ENCODE results near the gene PRKCB.
"Not testable (repeated sequence)": the region's sequence is repeated elsewhere in the genome, so short reads cannot be mapped to it uniquely, and the experiment has no call there.

PRKCB gene

GRCh38 chr16:24108090-24108489 lies 272.3 kb downstream of the PRKCB start:
- DNase-seq, result not testable (repeated sequence)

DNA sequence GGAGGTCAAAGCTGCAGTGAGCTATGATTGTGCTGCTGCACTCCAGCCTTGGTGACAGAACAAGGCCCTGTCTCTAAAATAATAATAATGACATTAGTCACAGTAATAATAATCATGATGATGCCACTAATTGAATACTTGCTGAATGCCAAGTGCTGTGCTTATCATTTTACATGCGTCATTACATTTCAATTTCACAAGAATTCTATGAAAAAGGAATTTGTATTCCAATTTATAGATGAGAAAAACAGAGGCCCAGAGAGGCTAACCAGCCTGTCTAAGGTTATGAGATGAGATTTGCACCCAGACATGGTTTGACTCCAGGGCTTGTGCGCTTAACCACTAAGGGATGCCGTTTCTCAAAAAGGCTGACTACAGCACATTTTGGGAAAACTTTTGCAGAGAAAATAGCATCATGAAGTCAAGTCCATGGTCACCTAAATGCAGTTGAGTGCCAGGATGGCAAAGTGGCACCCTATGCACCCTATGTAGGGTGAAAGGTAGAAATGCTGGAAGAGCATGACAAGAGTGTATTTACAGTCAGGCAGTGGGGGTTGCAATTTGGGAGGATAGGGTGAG lies 276.0 kb downstream of the PRKCB start:
- no peak for DNase-seq

DNA sequence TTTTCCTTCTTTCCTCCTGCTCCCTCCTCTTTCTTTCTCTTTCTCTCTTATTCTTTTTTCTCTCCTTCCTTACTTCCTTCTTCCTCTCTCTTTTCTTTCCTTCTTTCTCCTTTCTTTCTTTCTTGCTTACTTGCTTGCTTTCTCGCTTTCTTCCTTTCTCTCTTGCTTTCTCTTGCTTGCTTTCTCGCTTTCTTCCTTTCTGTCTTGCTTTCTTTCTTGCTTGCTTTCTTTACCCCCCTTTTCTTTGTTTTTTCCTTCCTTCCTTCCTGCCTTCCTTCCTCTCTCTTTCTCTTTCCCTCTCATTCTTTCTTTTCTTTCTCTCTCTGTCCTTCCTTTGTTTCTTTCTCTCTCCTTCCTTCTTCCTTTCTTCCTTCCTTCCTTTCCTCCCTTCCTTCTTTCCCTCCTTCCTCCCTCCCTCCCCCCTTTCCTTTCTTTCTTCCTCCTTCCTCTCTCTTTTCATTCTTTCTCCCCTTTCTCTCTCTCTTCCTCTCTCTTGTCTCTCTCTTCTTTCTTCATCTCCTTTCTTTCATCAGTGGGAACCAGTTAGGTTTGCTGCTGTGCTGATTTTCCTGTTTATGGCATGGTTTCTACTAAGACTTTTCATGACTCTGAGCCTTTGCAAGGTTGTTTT lies 277.4 kb downstream of the PRKCB start:
- no peak for DNase-seq

GRCh38 chr16:24114876-24115275 lies 279.1 kb downstream of the PRKCB start:
- DNase-seq, result no peak

GRCh38 chr16:24116046-24116776 lies 280.4 kb downstream of the PRKCB start:
- DNase-seq, result no peak

DNA sequence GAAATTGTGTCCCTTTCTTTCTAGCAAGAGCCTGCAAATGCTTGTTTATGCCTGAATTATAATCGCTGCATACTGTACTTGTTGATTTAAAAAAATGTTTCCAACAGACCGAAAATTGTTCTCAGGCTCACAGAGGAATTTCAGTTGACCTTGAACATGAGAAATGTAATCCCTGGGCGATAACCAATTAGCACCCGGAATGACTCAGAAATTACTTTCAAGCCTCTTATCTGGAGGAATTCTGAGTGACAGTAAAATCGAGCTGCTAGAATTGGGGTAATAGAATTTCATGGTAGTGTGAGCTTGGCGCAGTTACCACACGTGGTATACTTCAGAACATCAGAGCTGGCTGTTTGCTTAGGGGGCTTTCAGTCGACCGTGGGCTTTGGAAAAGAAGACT lies 281.2 kb downstream of the PRKCB start:
- no peak for DNase-seq

GRCh38 chr16:24117680-24118079 lies 281.9 kb downstream of the PRKCB start:
- no peak for DNase-seq

DNA sequence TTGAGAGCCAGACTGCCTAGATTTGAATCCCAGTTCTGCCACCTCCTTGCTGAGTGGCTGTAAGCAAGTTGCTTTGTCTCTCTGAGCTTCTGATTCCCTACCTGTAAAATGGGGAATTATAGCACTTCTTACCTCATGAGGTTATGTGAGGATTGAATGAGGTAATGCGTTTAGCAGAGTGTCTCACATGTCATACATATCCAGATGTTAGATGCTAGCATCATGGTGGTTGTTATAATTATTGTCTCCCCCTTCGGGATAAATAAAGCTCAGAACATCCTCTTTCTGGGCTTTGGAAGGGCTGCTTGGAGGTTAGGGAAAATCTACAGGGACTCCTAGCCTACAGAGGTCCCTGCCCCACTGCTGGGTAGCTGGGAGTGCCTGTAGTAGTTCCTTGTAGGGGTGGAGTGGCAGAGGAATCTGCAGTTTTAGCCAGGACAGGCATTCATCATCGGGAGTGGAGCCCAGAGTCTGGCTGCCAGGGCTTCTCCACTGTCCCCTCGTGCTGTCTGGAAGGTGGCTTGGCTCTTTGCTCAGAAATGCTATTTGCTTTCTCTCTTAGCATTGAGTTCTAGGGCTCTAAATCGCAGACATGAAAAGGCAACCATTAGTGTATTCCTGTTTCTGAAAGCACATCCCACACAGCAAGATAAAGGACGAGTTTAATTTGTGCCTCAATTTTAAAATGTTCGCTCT lies 282.5 kb downstream of the PRKCB start:
- no peak for DNase-seq

- DNase-seq, result no peak
Observed at GRCh38 chr16:24119807-24120206, 284.0 kb downstream of the PRKCB start.

GRCh38 chr16:24123275-24123674 lies 287.5 kb downstream of the PRKCB start:
- DNase-seq, result no peak

GRCh38 chr16:24124291-24124690 lies 288.5 kb downstream of the PRKCB start:
- DNase-seq, result no peak

DNA sequence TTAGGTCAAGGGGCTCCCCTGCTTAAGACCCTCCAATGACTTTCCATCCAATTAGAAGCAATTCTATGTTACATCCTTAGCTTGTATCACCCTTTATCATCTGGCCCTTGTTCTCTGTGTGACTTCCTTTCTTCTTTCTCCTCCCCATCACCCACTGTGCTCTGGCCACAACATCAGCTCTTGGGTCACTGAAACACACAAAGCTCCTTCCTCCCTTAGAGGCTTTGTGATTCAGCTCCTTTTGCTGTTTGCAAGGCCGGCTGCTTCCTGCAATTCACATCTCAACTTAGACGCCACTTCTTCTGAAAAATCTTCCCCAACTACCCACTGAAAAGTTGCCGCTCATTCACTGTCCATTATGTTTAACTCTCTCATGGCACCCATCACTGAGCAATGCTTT lies 289.4 kb downstream of the PRKCB start:
- DNase-seq, result no peak

DNA sequence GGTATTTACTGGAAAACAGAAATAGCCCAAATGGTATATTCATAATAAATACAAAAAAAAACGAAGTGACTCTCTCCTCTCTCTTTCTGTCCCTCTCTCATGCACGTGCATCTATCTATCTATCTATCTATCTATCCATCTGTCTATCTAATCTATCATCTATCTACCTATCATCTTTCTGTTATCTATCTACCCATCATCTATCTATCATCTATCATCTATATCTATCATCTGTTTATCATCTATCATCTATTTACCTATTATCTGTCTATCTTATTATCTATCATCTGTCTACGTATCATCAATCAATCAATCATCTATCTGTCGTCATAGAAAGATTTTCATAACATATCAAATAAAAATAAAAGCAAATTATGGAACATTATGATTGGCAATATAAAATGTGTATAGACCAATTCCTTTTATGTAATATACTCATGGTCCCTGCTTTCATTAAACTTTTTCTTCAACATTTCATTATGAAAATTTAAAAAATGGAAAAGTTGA lies 293.7 kb downstream of the PRKCB start:
- DNase-seq, result no peak

- DNase-seq, result no peak
Observed at GRCh38 chr16:24130494-24131085, 294.8 kb downstream of the PRKCB start.

GRCh38 chr16:24131294-24131693 lies 295.5 kb downstream of the PRKCB start:
- no peak for DNase-seq

DNA sequence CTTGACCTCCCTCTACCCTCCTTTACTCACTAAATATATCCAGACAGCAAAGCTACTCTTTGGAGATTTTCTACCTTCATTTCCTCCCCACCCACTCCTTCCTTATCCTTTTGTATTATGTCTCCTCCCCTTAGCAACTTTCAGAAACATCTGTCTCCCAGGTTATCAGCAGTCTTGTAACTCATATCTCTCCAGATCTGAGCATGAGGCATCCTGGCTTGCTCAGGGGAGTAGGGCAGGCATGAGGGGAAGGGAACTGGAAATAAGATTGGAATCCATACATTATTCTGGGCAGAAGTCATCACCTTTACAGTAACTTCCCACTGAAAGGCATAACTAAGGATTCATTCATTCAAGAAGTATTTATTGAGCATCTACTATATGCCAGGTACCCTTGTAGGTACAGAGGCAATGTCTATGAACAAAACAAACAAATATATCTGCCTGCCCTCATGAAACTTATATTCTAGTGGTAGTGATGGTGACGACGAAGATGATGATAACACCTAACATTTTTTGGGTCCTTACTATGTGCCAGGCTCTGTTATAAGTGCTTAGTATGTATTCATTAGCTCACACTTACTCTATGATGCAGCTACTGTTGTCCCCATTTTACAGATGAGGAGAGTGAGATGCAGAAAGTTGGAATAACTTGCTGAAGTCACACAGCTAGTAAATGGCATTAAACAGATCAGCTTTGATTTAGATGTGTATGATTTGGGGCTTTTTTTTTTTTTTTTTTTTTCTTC lies 296.4 kb downstream of the PRKCB start:
- DNase-seq, result no peak

DNA sequence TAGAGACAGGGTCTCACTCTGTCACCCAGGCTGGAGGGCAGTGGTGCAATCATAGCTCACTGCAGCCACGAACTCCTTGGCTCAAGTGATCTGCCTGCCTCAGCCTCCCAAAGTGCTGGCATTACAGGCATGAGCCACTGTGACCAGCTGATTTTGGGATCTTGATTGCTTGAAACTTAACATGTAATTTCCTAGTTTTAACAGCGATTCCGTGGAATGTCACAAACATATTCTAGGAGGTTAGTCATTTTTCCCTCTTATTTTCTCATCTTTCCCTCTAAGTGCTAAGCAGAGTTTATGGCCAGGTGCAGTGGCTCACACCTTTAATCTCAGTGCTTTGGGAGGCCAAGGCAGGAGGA lies 297.0 kb downstream of the PRKCB start:
- no peak for DNase-seq

- no peak for DNase-seq
Observed at GRCh38 chr16:24135624-24136565, 300.1 kb downstream of the PRKCB start.

- no peak for DNase-seq
Observed at GRCh38 chr16:24138024-24138423, 302.2 kb downstream of the PRKCB start.

DNA sequence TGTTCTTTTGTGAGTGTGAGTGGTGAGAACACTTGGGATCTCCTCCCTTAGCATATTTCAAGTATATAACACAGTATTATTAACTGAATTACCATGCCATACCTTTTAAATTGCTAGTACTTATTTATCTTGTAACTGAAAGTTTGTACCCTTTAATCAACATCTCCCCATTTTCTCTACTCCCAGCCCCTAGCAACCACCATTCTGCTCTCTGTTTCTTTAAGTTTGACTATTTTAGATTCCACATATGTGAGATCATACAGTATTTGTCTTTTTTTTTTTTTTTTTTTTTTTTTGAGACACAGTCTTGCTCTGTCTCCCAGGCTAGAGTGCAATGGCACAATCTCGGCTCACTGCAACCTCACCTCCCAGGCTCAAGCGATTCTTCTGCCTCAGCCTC lies 302.8 kb downstream of the PRKCB start:
- DNase-seq, result no peak

DNA sequence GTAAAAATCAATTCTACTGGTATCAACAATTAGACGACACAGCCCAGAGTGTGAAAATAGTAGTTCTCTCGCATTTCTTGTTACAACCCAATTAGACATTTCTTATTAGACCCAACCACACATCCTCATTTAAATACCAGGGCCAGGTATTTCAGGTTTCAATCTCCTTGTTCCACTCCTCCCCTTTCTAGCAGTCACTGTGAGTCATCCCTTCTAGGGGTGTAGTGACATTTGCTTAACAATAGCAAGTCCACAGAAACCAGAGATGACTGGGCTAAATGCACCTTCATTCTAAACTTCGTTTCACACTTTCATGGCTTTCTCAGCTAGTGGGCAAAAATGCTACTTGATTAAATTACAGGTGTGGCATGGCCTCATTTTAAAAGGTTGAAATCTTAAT lies 303.5 kb downstream of the PRKCB start:
- DNase-seq, result no peak
